ENCODE data around the gene CARM1.

The CARM1 gene

GRCh38 chr19:10888421-10888866 lies 17.1 kb downstream of the CARM1 start:
- Histone ChIP-seq H3K9ac (ENCODE audit: low read depth in 1 of 2, low read length in 2 of 2) (no peak overlapping the region), H3K9me3 (ENCODE audit: control insufficient read depth in 2 of 2, low read length in 2 of 2) (no peaks in the 10 kb centered on the region), H3K4me3 (ENCODE audit: low read length in 2 of 2) (no peak overlapping the region), H3K27ac (ENCODE audit: low read depth in 2 of 2, low read length in 2 of 2) (peak overlapping the region in 1 of 2 donors; percentile 16), H3K4me1 (ENCODE audit: control insufficient read depth in 2 of 2, insufficient read depth in 2 of 2, low read length in 2 of 2) (peaks cover 15 to 25% of the 10 kb centered on the region in 2 donors), H3K36me3 (ENCODE audit: control insufficient read depth in 2 of 2, insufficient read depth in 2 of 2, low read length in 2 of 2) (peaks cover 0 to 2% of the 10 kb centered on the region in 2 donors), H3K27me3 (ENCODE audit: control insufficient read depth in 2 of 2, insufficient read depth in 2 of 2, low read length in 2 of 2) (no peaks in the 10 kb centered on the region)

GRCh38 chr19:10889880-10890279 lies 18.5 kb downstream of the CARM1 start:
- Histone ChIP-seq H3K36me3 (ENCODE audit: control insufficient read depth in 2 of 2, insufficient read depth in 2 of 2, low read length in 2 of 2) (peaks cover 0 to 2% of the 10 kb centered on the region in 2 donors), H3K4me3 (ENCODE audit: low read length in 2 of 2) (no peak overlapping the region), H3K9me3 (ENCODE audit: control insufficient read depth in 2 of 2, low read length in 2 of 2) (no peaks in the 10 kb centered on the region), H3K9ac (ENCODE audit: low read depth in 1 of 2, low read length in 2 of 2) (no peak overlapping the region), H3K4me1 (ENCODE audit: control insufficient read depth in 2 of 2, insufficient read depth in 2 of 2, low read length in 2 of 2) (peaks cover 15 to 25% of the 10 kb centered on the region in 2 donors), H3K27ac (ENCODE audit: low read depth in 2 of 2, low read length in 2 of 2) (no peak overlapping the region), H3K27me3 (ENCODE audit: control insufficient read depth in 2 of 2, insufficient read depth in 2 of 2, low read length in 2 of 2) (no peaks in the 10 kb centered on the region)

- Histone ChIP-seq H3K9ac (ENCODE audit: low read depth in 1 of 2, low read length in 2 of 2) (peak overlapping the region; percentile 58), H3K4me1 (ENCODE audit: control insufficient read depth in 2 of 2, insufficient read depth in 2 of 2, low read length in 2 of 2) (peaks cover 18 to 29% of the 10 kb centered on the region in 2 donors), H3K27ac (ENCODE audit: low read depth in 2 of 2, low read length in 2 of 2) (peak overlapping the region; percentile 82 to 94), H3K4me3 (ENCODE audit: low read length in 2 of 2) (peak overlapping the region; percentile 5 to 41), H3K36me3 (ENCODE audit: control insufficient read depth in 2 of 2, insufficient read depth in 2 of 2, low read length in 2 of 2) (peaks cover 0 to 2% of the 10 kb centered on the region in 2 donors), H3K27me3 (ENCODE audit: control insufficient read depth in 2 of 2, insufficient read depth in 2 of 2, low read length in 2 of 2) (no peaks in the 10 kb centered on the region), H3K9me3 (ENCODE audit: control insufficient read depth in 2 of 2, low read length in 2 of 2) (no peaks in the 10 kb centered on the region)
Measured at GRCh38 chr19:10891405-10892086, 20.2 kb downstream of the CARM1 start.

- Histone ChIP-seq H3K4me3 (ENCODE audit: low read length in 2 of 2) (peak overlapping the region in 1 of 2 donors; percentile 31), H3K27me3 (ENCODE audit: control insufficient read depth in 2 of 2, insufficient read depth in 2 of 2, low read length in 2 of 2) (no peaks in the 10 kb centered on the region), H3K27ac (ENCODE audit: low read depth in 2 of 2, low read length in 2 of 2) (peak overlapping the region; percentile 82 to 94), H3K9ac (ENCODE audit: low read depth in 1 of 2, low read length in 2 of 2) (peak overlapping the region; percentile 44 to 58), H3K9me3 (ENCODE audit: control insufficient read depth in 2 of 2, low read length in 2 of 2) (no peaks in the 10 kb centered on the region), H3K4me1 (ENCODE audit: control insufficient read depth in 2 of 2, insufficient read depth in 2 of 2, low read length in 2 of 2) (peaks cover 25 to 36% of the 10 kb centered on the region in 2 donors), H3K36me3 (ENCODE audit: control insufficient read depth in 2 of 2, insufficient read depth in 2 of 2, low read length in 2 of 2) (no peaks in the 10 kb centered on the region)
Measured at GRCh38 chr19:10892256-10892655, 20.9 kb downstream of the CARM1 start.

- Histone ChIP-seq H3K4me1 (ENCODE audit: control insufficient read depth in 2 of 2, insufficient read depth in 2 of 2, low read length in 2 of 2) (peaks cover 39 to 42% of the 10 kb centered on the region in 2 donors), H3K27me3 (ENCODE audit: control insufficient read depth in 2 of 2, insufficient read depth in 2 of 2, low read length in 2 of 2) (no peaks in the 10 kb centered on the region), H3K9ac (ENCODE audit: low read depth in 1 of 2, low read length in 2 of 2) (no peak overlapping the region), H3K9me3 (ENCODE audit: control insufficient read depth in 2 of 2, low read length in 2 of 2) (no peaks in the 10 kb centered on the region), H3K4me3 (ENCODE audit: low read length in 2 of 2) (no peak overlapping the region), H3K36me3 (ENCODE audit: control insufficient read depth in 2 of 2, insufficient read depth in 2 of 2, low read length in 2 of 2) (no peaks in the 10 kb centered on the region), H3K27ac (ENCODE audit: low read depth in 2 of 2, low read length in 2 of 2) (no peak overlapping the region)
Measured at GRCh38 chr19:10894911-10895213, 23.5 kb downstream of the CARM1 start.

- Histone ChIP-seq H3K27ac (ENCODE audit: low read depth in 2 of 2, low read length in 2 of 2) (no peak overlapping the region), H3K9me3 (ENCODE audit: control insufficient read depth in 2 of 2, low read length in 2 of 2) (no peaks in the 10 kb centered on the region), H3K4me1 (ENCODE audit: control insufficient read depth in 2 of 2, insufficient read depth in 2 of 2, low read length in 2 of 2) (peaks cover 44 to 47% of the 10 kb centered on the region in 2 donors), H3K4me3 (ENCODE audit: low read length in 2 of 2) (no peak overlapping the region), H3K27me3 (ENCODE audit: control insufficient read depth in 2 of 2, insufficient read depth in 2 of 2, low read length in 2 of 2) (no peaks in the 10 kb centered on the region), H3K9ac (ENCODE audit: low read depth in 1 of 2, low read length in 2 of 2) (no peak overlapping the region), H3K36me3 (ENCODE audit: control insufficient read depth in 2 of 2, insufficient read depth in 2 of 2, low read length in 2 of 2) (no peaks in the 10 kb centered on the region)
Measured at GRCh38 chr19:10895363-10895762, 24.0 kb downstream of the CARM1 start.

- Histone ChIP-seq H3K27ac (ENCODE audit: low read depth in 2 of 2, low read length in 2 of 2) (peak overlapping the region in 1 of 2 donors; percentile 29), H3K4me1 (ENCODE audit: control insufficient read depth in 2 of 2, insufficient read depth in 2 of 2, low read length in 2 of 2) (peaks cover 42 to 45% of the 10 kb centered on the region in 2 donors), H3K27me3 (ENCODE audit: control insufficient read depth in 2 of 2, insufficient read depth in 2 of 2, low read length in 2 of 2) (no peaks in the 10 kb centered on the region), H3K36me3 (ENCODE audit: control insufficient read depth in 2 of 2, insufficient read depth in 2 of 2, low read length in 2 of 2) (no peaks in the 10 kb centered on the region), H3K4me3 (ENCODE audit: low read length in 2 of 2) (no peak overlapping the region), H3K9ac (ENCODE audit: low read depth in 1 of 2, low read length in 2 of 2) (no peak overlapping the region), H3K9me3 (ENCODE audit: control insufficient read depth in 2 of 2, low read length in 2 of 2) (no peaks in the 10 kb centered on the region)
Measured at GRCh38 chr19:10895920-10896319, 24.6 kb downstream of the CARM1 start.

GRCh38 chr19:10896851-10897526 lies 25.6 kb downstream of the CARM1 start:
- Histone ChIP-seq H3K27ac (ENCODE audit: low read depth in 2 of 2, low read length in 2 of 2) (peak overlapping the region; percentile 29 to 45), H3K4me3 (ENCODE audit: low read length in 2 of 2) (no peak overlapping the region), H3K9me3 (ENCODE audit: control insufficient read depth in 2 of 2, low read length in 2 of 2) (no peaks in the 10 kb centered on the region), H3K4me1 (ENCODE audit: control insufficient read depth in 2 of 2, insufficient read depth in 2 of 2, low read length in 2 of 2) (peaks cover 35 to 36% of the 10 kb centered on the region in 2 donors), H3K36me3 (ENCODE audit: control insufficient read depth in 2 of 2, insufficient read depth in 2 of 2, low read length in 2 of 2) (no peaks in the 10 kb centered on the region), H3K27me3 (ENCODE audit: control insufficient read depth in 2 of 2, insufficient read depth in 2 of 2, low read length in 2 of 2) (no peaks in the 10 kb centered on the region), H3K9ac (ENCODE audit: low read depth in 1 of 2, low read length in 2 of 2) (peak overlapping the region in 1 of 2 donors; percentile 23)

GRCh38 chr19:10898633-10899032 lies 27.3 kb downstream of the CARM1 start:
- Histone ChIP-seq H3K4me1 (ENCODE audit: control insufficient read depth in 2 of 2, insufficient read depth in 2 of 2, low read length in 2 of 2) (peaks cover 30 to 32% of the 10 kb centered on the region in 2 donors), H3K4me3 (ENCODE audit: low read length in 2 of 2) (no peak overlapping the region), H3K36me3 (ENCODE audit: control insufficient read depth in 2 of 2, insufficient read depth in 2 of 2, low read length in 2 of 2) (no peaks in the 10 kb centered on the region), H3K27me3 (ENCODE audit: control insufficient read depth in 2 of 2, insufficient read depth in 2 of 2, low read length in 2 of 2) (no peaks in the 10 kb centered on the region), H3K27ac (ENCODE audit: low read depth in 2 of 2, low read length in 2 of 2) (peak overlapping the region; percentile 82 to 89), H3K9me3 (ENCODE audit: control insufficient read depth in 2 of 2, low read length in 2 of 2) (no peaks in the 10 kb centered on the region), H3K9ac (ENCODE audit: low read depth in 1 of 2, low read length in 2 of 2) (peak overlapping the region; percentile 22 to 34)

GRCh38 chr19:10899151-10899653 lies 27.8 kb downstream of the CARM1 start:
- H3K27ac ChIP-seq (ENCODE audit: low read depth in 2 of 2, low read length in 2 of 2): peak overlapping the region; percentile 82 to 89
- no peaks in the 10 kb centered on the region for H3K27me3 ChIP-seq (ENCODE audit: control insufficient read depth in 2 of 2, insufficient read depth in 2 of 2, low read length in 2 of 2)
- no peaks in the 10 kb centered on the region for H3K36me3 ChIP-seq (ENCODE audit: control insufficient read depth in 2 of 2, insufficient read depth in 2 of 2, low read length in 2 of 2)
- H3K9ac ChIP-seq (ENCODE audit: low read depth in 1 of 2, low read length in 2 of 2): peak overlapping the region; percentile 22 to 34
- H3K9me3 ChIP-seq (ENCODE audit: control insufficient read depth in 2 of 2, low read length in 2 of 2): no peaks in the 10 kb centered on the region
- no peak overlapping the region for H3K4me3 ChIP-seq (ENCODE audit: low read length in 2 of 2)
- peaks cover 30 to 32% of the 10 kb centered on the region in 2 donors for H3K4me1 ChIP-seq (ENCODE audit: control insufficient read depth in 2 of 2, insufficient read depth in 2 of 2, low read length in 2 of 2)
